Activated CD4-positive, alpha-beta T cell treated with anti-CD3 and anti-CD28 coated beads, Interleukin-2, amount 50 U/mL, for 16 hours (primary cell): ENCODE measurements around the gene KLHL7.
A peak's percentile ranks its signal among the peaks of the same experiment; 100 is the strongest.
"Not testable (repeated sequence)": the region's sequence is repeated elsewhere in the genome, so short reads cannot be mapped to it uniquely, and the experiment has no call there.

Experiments used
- DNase-seq: peaks from one replicate; pipeline ENCODE4 v3.0.0-alpha.2; 2020

Gene KLHL7

DNA sequence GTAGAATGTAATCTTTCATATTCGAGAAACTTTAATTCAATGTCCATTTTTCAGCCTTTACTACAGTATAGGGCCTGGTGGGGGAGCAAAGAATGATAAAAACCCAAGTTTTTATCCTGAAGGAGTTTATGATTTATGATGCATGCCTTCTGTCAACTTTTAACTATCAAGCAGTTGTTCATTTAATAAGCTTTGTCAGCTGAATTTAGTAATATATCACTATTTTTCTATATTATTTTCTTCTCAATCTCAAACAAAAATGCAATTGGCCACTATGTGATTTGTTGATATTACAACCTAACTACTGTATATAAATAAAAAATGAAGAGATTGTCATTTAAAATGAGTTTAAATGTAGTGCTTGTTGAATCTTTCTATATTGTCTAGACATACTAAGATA is 78.7 kb downstream of the KLHL7 start:
- no peak for DNase-seq

DNA sequence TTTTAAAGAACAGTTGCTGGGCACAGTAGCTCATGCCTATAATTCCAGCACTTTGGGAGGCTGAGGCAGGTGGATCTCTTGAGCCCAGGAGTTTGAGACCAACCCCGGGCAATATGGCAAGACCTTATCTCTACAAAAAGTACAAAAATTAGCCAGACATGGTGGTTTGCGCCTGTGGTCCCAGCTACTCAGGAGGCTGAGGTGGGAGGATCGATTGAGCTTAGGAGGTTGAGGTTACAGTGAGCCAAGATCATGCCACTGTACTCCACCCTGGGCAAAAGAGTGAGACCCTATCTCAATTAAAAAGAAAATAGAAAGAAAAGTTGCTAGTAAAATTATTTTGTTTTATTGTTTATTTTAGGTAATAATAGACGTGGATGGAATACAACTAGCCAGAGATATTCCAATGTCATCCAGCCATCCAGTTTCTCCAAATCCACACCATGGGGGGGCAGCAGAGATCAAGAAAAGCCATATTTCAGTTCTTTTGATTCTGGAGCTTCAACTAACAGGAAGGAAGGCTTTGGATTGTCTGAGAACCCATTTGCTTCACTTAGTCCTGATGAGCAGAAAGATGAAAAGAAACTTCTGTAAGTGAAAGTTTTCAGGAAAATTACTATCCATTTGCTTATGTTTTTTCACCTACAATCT is 79.2 kb downstream of the KLHL7 start:
- peak; percentile 17 for DNase-seq

DNA sequence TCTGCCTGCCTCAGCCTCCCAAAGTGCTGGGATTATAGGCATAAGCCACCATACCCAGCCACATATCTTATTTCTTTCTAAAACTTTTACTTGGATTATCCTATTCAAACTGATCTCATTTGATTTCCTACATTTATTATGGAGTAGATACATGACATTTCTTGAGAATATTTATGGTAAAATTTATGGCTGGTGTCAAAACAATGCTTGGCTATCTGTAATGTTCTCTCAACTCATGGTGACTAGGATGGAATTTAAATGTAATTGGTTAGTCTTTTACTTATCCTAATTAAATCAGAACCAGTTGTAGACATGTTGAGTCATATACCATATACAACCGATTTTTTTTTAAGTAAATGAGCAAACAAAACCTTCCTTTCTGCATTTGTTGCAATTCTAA is 80.4 kb downstream of the KLHL7 start:
- no peak for DNase-seq

DNA sequence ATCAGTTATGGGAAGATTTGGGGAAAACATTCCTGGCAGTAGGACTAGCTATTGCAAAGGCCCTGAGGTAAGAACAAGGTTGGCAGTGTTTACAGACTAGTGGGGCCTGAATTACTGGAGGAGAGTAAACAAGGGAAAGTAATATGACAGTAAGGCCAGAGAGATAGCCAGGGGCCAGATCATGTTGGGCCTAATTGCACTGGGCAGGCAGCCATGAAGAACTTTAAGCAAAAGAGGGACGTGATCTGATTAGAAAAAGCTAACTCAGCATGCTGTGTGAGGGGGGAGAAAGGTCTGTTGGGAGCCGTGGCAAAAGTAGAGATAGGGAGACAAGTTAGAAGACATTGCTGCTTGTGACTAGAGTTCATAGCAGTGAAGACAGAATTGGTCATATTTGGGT is 85.4 kb downstream of the KLHL7 start:
- no peak for DNase-seq

DNA sequence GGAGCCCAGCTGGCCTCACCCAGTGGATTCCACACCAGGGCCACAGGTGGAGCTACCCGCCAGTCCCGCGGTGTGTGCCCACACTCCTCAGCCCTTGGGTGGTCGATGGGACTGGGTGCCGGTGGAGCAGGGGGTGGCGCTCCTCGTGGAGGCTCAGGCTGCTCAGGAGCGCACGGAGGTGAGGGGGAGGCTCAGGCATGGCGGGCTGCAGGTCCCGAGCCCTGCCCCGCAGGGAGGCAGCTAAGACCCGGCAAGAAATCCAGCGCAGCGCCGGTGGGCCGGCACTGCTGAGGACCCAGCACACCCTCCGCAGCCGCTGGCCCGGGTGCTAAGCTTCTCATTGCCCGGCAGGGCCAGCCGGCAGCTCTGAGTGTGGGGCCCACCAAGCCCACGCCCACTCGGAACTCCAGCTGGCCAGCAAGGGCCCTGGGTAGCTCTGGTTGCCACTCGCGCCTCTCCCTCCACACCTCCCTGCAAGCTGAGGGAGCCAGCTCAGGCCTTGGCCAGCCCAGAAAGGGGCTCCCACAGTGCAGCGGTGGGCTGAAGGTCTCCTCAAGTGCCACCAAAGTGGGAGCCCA is 88.2 kb downstream of the KLHL7 start:
- not testable (repeated sequence) for DNase-seq

DNA sequence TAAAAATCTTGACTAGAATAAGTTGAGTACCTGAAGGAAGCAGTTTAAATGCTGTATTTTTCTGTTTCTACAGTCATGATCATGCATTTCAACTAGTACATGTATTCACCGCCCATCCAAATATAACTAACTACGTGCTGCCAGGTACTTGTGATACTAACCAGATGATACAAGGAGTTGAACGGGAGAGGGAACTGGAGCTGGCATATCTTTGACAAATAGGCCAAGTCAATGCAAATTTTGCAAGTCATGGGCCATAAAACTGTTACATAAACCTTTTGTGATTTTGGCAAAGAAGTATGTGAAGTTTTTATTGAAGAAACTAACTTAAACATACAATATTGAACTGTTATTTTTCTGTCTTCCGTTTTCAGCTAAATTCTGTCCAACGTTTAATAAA is 90.7 kb downstream of the KLHL7 start:
- no peak for DNase-seq

DNA sequence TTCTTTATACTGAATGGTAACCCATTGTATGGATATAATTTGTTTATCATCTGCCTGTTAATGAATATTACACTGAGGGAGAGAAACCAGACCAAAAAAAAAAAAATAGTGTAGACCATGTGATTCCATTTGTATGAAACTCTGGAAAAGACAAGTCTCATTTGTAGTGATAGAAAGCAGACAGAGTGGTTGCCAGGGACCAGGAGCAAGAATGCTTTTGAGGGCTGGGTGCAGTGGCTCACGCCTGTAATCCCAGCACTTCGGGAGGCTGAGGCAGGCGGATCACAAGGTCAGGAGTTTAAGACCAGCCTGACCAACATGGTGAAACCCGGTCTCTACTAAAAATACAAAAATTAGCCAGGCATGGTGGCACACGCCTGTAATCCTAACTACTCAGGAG is 92.2 kb downstream of the KLHL7 start:
- not testable (repeated sequence) for DNase-seq

DNA sequence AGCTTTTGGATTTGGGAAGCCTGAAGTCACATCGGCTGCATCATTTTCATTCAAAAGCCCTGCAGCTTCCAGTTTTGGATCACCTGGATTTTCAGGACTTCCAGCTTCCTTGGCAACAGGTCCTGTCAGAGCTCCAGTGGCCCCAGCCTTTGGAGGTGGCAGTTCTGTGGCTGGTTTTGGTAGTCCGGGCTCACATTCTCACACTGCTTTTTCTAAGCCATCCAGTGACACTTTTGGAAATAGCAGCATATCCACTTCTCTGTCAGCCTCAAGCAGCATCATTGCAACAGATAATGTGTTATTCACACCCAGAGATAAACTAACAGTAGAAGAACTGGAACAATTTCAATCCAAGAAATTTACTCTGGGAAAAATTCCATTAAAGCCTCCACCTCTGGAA is 94.7 kb downstream of the KLHL7 start:
- DNase-seq, result no peak

DNA sequence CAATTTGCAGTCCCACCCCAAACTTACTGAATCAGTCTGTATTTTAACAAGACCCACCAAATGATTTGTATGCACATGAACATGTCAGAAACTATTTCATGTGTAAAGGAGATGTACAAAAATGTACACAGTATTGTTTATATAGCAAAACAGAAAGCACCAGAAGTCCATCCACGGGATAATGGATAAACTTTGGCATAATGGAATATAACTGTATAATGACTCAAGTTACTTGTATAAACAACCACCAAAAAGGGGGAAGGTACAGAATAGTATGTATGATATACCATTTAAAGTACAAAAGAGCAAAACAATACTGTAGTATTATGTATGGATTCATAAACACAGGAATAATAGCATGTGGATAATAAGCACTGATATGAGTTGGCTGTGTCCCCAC is 98.7 kb downstream of the KLHL7 start:
- DNase-seq, result no peak

DNA sequence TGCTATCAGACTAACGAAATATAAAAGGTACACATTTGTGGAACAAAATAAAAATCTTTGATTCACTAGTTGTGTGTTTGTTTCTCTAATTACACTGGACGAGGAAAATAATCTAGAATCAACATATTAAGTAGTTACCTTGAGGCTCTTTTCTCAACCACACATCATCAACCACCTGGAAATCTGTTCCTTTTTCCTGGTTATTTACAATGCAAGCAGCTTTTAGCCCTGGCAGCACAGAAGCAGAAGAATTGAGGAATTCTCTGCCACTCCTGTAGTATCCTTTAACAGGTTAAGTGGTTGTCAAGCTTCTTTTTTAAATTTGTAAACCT is 100.0 kb downstream of the KLHL7 start:
- DNase-seq, result no peak

DNA sequence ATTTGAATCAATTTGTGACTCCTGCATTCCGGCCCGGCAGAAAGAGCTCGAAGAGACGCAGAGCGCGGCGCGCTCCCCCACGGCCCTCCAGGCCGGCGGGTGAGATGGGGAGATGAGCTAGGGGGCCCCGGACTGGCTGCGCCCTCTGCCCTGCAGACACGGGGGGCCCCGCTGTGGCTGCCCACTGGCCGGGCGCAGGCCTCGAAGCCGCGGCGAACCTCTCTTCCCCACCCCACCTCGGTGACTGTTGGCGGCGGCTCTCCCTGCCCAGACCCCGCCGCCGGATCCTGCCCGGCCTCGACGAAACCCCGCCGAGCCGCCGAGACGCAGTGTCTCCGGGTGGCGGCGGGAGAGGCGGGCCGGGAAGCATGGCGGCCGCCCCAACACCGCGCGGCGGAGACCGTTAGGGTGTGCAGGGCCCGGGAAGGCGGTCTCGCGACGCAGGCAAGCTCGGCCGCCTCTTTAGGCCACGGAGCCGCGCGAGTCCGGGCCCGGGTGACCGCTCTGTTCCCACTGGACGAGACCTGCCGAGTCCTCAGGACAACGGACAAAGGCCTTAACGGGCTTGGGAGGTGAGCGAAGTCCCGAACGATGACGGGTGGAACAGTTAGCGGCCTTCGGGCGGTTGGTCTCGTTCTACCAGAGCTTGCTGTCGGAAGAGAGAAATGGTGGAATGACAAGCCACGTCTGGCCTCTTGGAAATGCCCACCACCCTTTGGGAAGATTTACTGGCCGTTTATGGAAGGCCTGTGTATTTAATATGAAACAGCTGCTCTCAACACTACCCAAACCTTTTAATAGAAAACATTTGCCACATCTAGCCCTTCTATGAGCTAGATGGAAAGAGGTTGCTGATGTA is 100.6 kb downstream of the KLHL7 start:
- DNase-seq, result no peak

DNA sequence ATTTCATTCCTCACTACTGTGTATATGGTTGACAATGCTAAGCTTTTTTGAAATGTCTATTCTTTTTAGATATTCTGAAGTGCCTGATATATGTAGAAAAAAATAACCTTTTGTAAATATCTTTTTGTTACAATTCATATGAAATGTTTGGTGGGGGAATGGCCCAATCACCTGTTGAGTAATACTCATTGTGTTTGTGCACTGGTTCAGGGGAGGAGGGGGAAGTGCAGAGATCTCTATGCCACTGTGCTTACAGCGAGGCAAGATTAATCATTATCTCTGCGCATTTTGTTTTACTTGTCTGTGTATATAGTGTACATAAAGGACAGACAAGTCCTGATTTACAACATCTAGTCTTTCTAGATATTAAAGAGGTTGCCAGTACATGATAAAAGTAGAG is 101.4 kb downstream of the KLHL7 start:
- DNase-seq, result no peak

DNA sequence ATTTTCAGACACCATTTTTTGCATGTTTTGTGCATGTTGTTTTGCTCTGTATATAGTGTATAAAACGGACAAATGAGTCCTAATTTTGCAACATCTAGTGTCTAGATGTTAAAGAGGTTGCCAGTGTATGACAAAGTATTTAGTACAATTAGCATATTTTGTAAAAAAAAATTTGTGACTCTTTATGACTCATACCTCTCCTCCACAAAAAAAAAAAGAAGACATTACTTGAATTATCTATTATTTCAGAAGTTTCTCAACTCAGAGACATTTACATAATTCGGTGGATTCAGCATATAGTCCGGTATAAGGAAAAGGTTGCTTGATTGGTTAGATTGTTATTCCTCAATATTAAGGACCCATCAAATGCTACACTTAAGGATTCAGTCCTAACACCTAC is 102.3 kb downstream of the KLHL7 start:
- no peak for DNase-seq

DNA sequence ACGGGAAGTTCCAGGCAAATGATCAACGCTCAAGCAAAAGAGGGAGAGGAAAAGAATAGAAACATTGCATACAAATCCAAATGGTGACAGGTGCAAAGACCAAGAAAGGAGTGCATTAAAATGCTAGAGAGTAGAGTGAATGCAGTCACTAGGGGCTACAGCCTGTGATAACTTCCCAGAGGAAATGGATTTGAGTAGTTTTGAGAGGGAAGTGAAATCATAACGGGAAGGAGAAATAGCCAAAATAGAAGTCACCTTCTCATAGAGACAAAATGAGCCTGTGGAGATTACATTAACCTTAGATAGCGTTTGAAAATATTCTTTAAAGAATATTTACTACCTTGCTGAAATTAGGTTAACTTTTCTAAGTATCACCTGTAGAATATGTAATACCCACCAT is 102.7 kb downstream of the KLHL7 start:
- no peak for DNase-seq

DNA sequence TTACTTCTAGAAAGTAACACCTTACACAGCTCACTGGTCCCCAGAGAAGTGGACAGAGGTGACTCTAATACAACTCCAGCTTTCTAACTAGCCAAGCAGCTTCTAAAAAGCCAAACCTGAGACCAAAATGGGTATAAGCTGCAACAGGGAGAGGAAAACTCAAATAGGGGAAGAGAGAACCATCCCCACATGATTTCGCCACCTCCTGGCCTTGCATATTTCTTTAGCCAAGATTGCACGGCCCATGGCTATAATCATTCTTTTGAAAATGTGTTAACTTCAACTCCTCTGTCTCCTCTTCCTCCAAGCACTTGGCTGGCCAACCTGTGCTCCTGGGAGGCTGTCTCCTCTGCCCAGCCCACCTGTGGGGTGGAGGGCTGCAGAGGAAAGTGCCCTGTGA is 104.9 kb downstream of the KLHL7 start:
- DNase-seq, result no peak

DNA sequence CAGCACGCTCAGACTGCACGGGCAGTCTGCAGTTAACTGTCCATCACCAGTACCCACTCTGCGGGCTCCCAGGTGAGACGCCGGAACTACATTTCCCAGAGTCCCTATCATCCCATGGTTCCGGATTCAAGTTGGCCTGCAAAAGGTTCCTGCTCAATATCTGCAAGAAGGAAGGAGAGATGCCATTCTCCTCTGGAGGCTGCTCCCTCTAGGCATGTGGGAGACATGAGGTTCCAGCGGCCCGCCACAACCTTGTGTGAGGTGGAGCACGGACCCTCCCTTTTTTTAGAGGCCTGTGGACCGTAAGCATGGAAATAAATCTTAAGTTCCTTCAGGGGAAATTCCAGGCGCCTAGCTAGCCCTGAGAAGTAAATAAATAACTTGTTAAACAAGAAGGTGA is 106.0 kb downstream of the KLHL7 start:
- DNase-seq, result no peak

DNA sequence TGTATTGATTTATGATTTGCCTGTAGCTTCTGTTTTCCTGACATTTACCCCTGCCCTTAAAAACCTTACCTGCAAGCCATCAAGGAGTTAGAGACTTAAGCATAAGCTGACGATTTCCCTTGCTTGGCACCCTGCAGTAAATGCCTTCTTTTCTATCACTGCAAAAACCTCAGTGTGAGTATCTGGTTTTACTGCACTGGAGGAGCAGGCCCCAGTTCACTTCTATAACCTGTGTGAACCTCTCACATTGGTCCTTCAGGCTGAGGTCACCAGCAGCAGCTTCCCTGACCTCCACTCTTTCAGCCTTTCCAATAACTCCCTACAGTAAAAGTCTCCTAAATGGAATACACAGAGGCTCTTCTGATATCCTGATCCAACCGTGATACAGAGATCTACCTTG is 106.8 kb downstream of the KLHL7 start:
- no peak for DNase-seq

DNA sequence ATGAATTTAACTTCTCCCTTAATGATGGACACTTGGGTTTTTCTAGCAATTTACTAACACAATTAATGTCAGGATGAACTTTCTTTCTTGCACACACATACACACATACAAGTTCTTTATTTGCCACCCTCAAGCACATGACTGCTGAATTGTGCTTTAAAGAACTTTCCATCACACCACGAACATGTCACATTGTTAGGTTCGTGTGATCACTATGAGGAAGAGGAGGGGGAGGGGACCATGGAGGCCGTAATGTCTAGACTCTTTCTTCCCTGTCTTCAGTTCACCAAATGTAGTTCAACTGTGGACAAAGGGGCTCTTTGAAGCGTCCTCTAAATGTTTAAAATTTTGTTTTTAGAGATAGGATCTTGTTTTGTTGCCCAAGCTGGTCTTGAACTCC is 107.3 kb downstream of the KLHL7 start:
- no peak for DNase-seq

DNA sequence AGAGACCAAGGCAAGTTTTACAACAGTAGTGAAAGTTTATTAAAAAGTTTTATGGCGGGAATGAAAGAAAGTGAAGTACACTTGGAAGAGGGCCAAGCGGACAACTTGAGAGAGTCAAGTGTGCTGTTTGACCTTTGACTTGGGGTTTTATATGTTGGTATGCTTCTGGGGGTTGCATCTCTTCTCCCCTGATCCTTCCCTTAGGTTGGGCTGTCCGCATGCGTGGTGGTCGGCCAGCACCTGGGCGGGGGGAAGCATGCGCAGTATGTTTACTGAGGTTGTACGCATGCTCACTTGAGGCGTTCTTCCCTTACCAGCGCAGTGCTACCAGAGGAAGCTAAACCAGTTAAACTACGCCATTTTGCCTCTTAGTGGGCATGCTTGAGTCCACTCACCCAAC is 108.2 kb downstream of the KLHL7 start:
- no peak for DNase-seq

DNA sequence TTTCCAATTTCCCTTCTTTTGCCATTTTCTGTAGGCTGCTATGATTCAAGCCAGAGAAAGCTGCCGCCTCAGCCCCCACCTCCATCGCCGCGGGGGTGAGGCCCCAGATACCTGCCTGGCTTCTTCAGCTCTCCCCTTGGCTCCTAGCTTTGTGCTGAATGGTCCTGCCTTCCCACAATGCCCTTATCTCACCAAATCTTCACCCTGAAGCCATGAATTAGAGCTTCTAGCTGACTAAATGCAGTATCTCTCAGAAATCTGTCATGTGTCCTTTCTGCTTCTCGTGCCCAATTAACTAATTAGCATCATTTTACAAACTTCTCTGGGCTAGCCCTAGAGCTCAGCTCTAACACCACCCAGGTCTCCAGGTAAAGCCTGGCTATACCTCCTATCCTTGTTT is 108.8 kb downstream of the KLHL7 start:
- no peak for DNase-seq

DNA sequence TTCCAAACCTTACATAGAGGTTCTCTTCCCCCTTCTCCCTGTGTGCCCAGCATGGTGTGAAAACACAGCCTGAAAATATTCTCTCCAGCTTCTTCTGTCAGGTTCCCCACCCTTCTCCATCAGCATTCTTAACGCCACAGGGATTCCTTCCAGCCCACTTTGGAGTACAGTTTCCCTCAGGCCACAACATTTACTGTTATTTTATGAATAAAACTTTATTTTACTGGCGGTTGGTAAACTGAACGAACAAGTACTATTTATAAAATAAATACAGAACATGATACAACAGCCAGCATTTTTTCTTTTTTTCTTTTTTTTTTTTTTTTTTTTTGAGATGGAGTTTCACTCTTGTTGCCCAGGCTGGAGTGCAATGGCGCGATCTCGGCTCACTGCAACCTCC is 109.4 kb downstream of the KLHL7 start:
- DNase-seq, result no peak

DNA sequence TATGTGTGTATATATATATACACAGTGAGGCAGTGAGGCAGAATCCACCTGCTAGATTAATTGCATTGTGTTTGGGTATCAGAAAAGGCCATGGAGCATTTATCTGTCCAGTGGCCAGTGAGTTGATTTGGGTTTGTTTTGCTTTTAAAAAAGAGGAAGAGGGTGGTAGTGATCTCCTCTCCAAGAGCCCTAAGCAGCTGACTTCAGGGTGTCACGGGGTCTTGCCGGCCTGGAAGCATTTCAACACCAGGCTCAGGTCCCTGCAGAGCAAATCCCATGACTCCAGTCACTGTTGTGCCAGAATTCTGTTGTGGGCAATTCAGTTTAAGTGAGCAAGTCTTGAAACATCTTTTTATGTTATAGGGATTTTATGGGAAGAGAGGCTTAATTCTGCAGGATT is 110.4 kb downstream of the KLHL7 start:
- DNase-seq, result no peak

DNA sequence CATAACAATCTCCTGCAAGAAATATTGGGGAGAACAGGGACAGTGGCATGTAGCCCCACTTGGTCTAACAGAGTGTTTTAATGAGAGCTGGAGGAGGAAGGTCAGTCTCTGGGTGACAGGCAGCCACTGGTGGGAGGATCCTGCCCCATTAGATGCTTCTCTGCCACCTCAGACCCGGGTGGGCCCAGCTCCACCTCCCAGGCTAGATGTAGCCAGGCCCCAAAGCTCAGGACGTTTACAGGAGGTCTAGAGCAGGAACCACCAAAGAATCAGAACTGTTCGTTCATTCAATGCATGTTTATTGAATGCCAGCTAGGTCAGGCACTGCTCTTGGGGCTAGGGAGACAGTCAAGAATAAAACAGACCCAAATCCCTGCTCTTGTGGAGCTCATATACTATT is 112.6 kb downstream of the KLHL7 start:
- no peak for DNase-seq

DNA sequence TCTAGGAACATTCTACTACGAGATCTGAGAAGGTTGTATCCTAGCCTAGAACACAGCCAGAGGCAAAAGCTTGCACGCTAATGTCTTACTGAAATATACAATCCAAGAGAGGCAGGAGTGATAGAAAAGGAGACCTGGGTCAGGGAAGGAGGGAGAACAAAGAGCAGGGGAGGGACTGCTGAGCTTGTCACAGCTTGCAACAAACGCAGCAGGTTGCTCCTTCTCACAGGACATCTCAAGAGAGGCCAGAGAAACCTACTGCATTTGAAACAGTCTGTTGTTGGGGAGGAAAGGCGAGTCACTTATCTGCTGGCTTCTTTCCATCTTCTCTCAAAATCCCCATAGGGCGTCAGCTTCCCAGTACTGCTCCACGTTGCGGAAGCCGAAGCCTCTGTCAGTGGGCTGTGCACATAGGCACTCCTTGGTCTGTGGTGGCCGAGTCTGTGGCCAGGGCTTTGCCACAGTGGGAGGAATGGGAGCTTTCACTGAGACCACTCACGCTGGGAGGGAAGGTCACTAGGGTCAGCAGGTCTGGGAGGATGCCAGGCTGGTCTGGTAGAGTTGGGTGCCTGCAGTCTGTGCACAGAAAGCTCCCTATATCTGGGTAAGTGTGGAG is 115.2 kb downstream of the KLHL7 start:
- DNase-seq, result no peak
